ENCODE data around the gene IL2RA. TPM values are rescaled to one million over a fixed set of nuclear protein-coding genes. Genes with fewer than 3 reads are reported as not detected.

IL2RA gene
- total and polyA plus RNA-seq, 2 donors (not counting 1 experiment from before 2014, with no cell fraction given): 7.2 to 56.7 TPM

GRCh38 chr10:6050801-6051445, 11.2 kb downstream of the IL2RA start:
- H3K4me2 ChIP-seq (replicated peaks; ENCODE audit: low read depth, low read length, poor library complexity, severe bottlenecking): peak overlapping the region; percentile 84
- H3K36me3 ChIP-seq (replicated peaks in 1 of 2; ENCODE audit: control extremely low read depth in 1 of 2, control insufficient read depth in 1 of 2, extremely low read depth in 1 of 2, insufficient read depth in 2 of 2, low read length in 1 of 2): no peaks in the 10 kb centered on the region
- CTCF ChIA-PET: interaction anchor here (0.6 to 12.5 kb wide), 18 partner anchors 11 to 422 kb away, joined by 3 to 186 read pairs (median 4); partner anchors contain the start of genes ANKRD16, FBH1, IL15RA and IL2RA
- H3K27ac Mint-ChIP-seq: peak overlapping the region; percentile 99
- H3K9ac ChIP-seq (ENCODE audit: low read length): peak overlapping the region; percentile 66
- H2AFZ ChIP-seq (ENCODE audit: insufficient read depth, low read depth, low read length, poor library complexity, severe bottlenecking): peak overlapping the region; percentile 61
- H4K20me1 ChIP-seq (ENCODE audit: control insufficient read depth, insufficient read depth, low read length, poor library complexity, severe bottlenecking): no peaks in the 10 kb centered on the region
- peak overlapping the region; percentile 91 for H3K4me3 Mint-ChIP-seq
- POLR2A ChIA-PET: interaction anchor here (0.5 to 4.4 kb wide), 16 partner anchors 11 to 238 kb away, joined by 3 to 43 read pairs (median 5); partner anchors contain the start of genes ANKRD16, FBH1, GDI2 and IL2RA
- 0% methylated on average over 10 of the region's 18 CpGs for WGBS (ENCODE audit: insufficient coverage)
- no peaks in the 10 kb centered on the region for H3K27me3 Mint-ChIP-seq
- peaks cover 69 to 82% of the 10 kb centered on the region in 2 donors for H3K4me1 ChIP-seq (ENCODE audit: control insufficient read depth in 2 of 2, insufficient read depth in 2 of 2, low read length in 2 of 2)
- peaks cover 87% of the 10 kb centered on the region for H3K4me1 Mint-ChIP-seq
- H3K79me2 ChIP-seq (ENCODE audit: control insufficient read depth, insufficient read depth, low read length): peaks cover 4% of the 10 kb centered on the region
- no peaks in the 10 kb centered on the region for H3K9me3 ChIP-seq (ENCODE audit: control extremely low read depth in 1 of 3, control insufficient read depth in 2 of 3, insufficient read depth in 1 of 3, low read length in 2 of 3)
- intact Hi-C loops (cut with micrococcal nuclease): loop anchor here (1.0 to 10.0 kb wide), 7 partner anchors 37 to 1422 kb away; partner anchors contain the start of genes FBH1, GDI2, IL15RA and TASOR2
- DNase-seq: peak; percentile 96
- H3K27me3 ChIP-seq (replicated peaks in 1 of 4; ENCODE audit: control extremely low read depth in 1 of 4, control insufficient read depth in 3 of 4, insufficient read depth in 4 of 4, low read length in 3 of 4): no peaks in the 10 kb centered on the region
- peak; percentile 66 for ATAC-seq (ENCODE audit: low read depth)
- peak overlapping the region; percentile 35 to 63 (median 55) for H3K4me3 ChIP-seq (ENCODE audit: control extremely low read depth in 1 of 5, extremely low read depth in 1 of 5, insufficient read depth in 1 of 5, low read depth in 2 of 5, low read length in 4 of 5)
- H3K9me3 Mint-ChIP-seq (ENCODE audit: insufficient read depth): no peaks in the 10 kb centered on the region
- peak overlapping the region; percentile 92 for H3K27ac ChIP-seq (ENCODE audit: low read length in 2 of 2)
- TF ChIP-seq CTCF (IDR thresholded peaks at IDR 0.05) (peak; percentile 35), EZH2 (IDR thresholded peaks at IDR 0.05; ENCODE audit: borderline replicate concordance, insufficient read depth, low read depth, low read length, poor library complexity, severe bottlenecking) (no peak)

- H3K9me3 Mint-ChIP-seq (ENCODE audit: insufficient read depth): no peaks in the 10 kb centered on the region
- no CpG with 5 or more reads among the region's 2 CpGs for WGBS (ENCODE audit: insufficient coverage)
- Histone ChIP-seq H3K27ac (ENCODE audit: low read length in 2 of 2) (peak overlapping the region; percentile 92), H3K79me2 (ENCODE audit: control insufficient read depth, insufficient read depth, low read length) (peaks cover 4% of the 10 kb centered on the region), H3K4me1 (ENCODE audit: control insufficient read depth in 2 of 2, insufficient read depth in 2 of 2, low read length in 2 of 2) (peaks cover 77 to 88% of the 10 kb centered on the region in 2 donors), H2AFZ (ENCODE audit: insufficient read depth, low read depth, low read length, poor library complexity, severe bottlenecking) (peak overlapping the region; percentile 35), H3K9me3 (ENCODE audit: control extremely low read depth in 1 of 3, control insufficient read depth in 2 of 3, insufficient read depth in 1 of 3, low read length in 2 of 3) (no peaks in the 10 kb centered on the region), H3K4me3 (ENCODE audit: control extremely low read depth in 1 of 5, extremely low read depth in 1 of 5, insufficient read depth in 1 of 5, low read depth in 2 of 5, low read length in 4 of 5) (no peak overlapping the region), H3K27me3 (replicated peaks in 1 of 4; ENCODE audit: control extremely low read depth in 1 of 4, control insufficient read depth in 3 of 4, insufficient read depth in 4 of 4, low read length in 3 of 4) (no peaks in the 10 kb centered on the region), H3K9ac (ENCODE audit: low read length) (no peak overlapping the region), H4K20me1 (ENCODE audit: control insufficient read depth, insufficient read depth, low read length, poor library complexity, severe bottlenecking) (no peaks in the 10 kb centered on the region), H3K36me3 (replicated peaks in 1 of 2; ENCODE audit: control extremely low read depth in 1 of 2, control insufficient read depth in 1 of 2, extremely low read depth in 1 of 2, insufficient read depth in 2 of 2, low read length in 1 of 2) (no peaks in the 10 kb centered on the region), H3K4me2 (replicated peaks; ENCODE audit: low read depth, low read length, poor library complexity, severe bottlenecking) (peak overlapping the region; percentile 84)
- DNase-seq (no peak), ATAC-seq (ENCODE audit: low read depth) (no peak)
- H3K27me3 Mint-ChIP-seq: no peaks in the 10 kb centered on the region
- H3K4me1 Mint-ChIP-seq: peaks cover 92% of the 10 kb centered on the region
- H3K4me3 Mint-ChIP-seq: peak overlapping the region; percentile 91
- H3K27ac Mint-ChIP-seq: peak overlapping the region; percentile 99
- ChIA-PET CTCF (interaction anchor here (0.8 to 12.5 kb wide), 10 partner anchors 9 to 353 kb away, joined by 3 to 186 read pairs (median 5); partner anchors contain the start of gene PFKFB3), POLR2A (interaction anchor here (0.6 to 1.4 kb wide), 4 partner anchors 8 to 36 kb away, joined by 3 to 4 read pairs (median 4); no protein-coding TSS in a partner anchor)
- intact Hi-C loops (cut with micrococcal nuclease): no loop called here
- TF ChIP-seq CTCF (IDR thresholded peaks at IDR 0.05): no peak
- no peak for TF ChIP-seq EZH2 (IDR thresholded peaks at IDR 0.05; ENCODE audit: borderline replicate concordance, insufficient read depth, low read depth, low read length, poor library complexity, severe bottlenecking)
Observed at GRCh38 chr10:6049031-6049400, 13.2 kb downstream of the IL2RA start.
